A673 (cell line): Measurements from ENCODE around the gene DRAM1.

Source experiments
- EZH2 ChIP-seq: fragments of 200-600 bp; sonication (generic); IDR thresholded peaks from 2 replicates; pipeline ENCODE4 v1.6.1; 2017; ENCODE audit warnings: borderline replicate concordance, low read depth, mild to moderate bottlenecking, mixed read lengths, antibody characterized with exemption, low read length; ENCODE audit not compliant: poor library complexity, severe bottlenecking
- TF ChIP-seq, protein P1 (sequence below): fragments of 300-800, 200-600 bp; sonication (generic); conservative IDR thresholded peaks from 2 replicates; pipeline ENCODE4 v1.5.1; 2017; ENCODE audit warnings: low read depth, mild to moderate bottlenecking, antibody characterized with exemption, low read length, moderate library complexity, mixed read lengths

DNA sequence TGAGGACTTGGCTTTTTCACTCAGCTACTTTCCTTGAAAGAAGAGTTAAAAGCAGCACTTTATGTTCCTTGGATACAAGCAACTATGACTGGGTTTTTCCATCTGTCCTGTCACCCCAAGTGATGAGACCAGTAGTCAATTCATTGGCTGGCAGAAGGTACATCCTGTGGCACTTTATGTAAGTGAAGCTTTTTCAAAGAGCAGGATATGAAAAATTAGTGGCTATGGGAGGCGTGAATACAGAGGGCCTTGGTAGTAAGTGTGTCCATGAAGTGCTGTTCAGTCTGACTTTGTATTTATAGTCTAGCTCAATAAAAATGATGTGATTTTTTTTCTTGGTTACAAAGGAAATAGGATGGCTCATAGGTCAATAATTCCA, 68.8 kb downstream of the DRAM1 start:
- TF ChIP-seq, protein P1, sequence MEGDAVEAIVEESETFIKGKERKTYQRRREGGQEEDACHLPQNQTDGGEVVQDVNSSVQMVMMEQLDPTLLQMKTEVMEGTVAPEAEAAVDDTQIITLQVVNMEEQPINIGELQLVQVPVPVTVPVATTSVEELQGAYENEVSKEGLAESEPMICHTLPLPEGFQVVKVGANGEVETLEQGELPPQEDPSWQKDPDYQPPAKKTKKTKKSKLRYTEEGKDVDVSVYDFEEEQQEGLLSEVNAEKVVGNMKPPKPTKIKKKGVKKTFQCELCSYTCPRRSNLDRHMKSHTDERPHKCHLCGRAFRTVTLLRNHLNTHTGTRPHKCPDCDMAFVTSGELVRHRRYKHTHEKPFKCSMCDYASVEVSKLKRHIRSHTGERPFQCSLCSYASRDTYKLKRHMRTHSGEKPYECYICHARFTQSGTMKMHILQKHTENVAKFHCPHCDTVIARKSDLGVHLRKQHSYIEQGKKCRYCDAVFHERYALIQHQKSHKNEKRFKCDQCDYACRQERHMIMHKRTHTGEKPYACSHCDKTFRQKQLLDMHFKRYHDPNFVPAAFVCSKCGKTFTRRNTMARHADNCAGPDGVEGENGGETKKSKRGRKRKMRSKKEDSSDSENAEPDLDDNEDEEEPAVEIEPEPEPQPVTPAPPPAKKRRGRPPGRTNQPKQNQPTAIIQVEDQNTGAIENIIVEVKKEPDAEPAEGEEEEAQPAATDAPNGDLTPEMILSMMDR, result no peak
- no peak for TF ChIP-seq EZH2
